ENCODE measurements around the gene HBD.

GRCh38 chr11:5245155-5245554 is 10.9 kb upstream of the HBD start:
- TF ChIP-seq POLR2A (IDR thresholded peaks at IDR 0.05), result no peak
- no peak for TF ChIP-seq CTCF (IDR thresholded peaks at IDR 0.05)
- no peak for TF ChIP-seq POLR2AphosphoS5 (IDR thresholded peaks at IDR 0.05)
- TF ChIP-seq EP300 (IDR thresholded peaks at IDR 0.05), result no peak
